KMS-11 (cell line): ENCODE results near the gene TJP3.

Experiments used
- H2AFZ ChIP-seq: fragments of 200-600 bp; sonication (generic); 2 replicates; pipeline ENCODE4 v1.6.1; 2016; ENCODE audit warnings: antibody characterized with exemption, mixed run types, low read depth
- H3K27ac ChIP-seq: fragments of 200-600 bp; sonication (generic); 2 replicates; pipeline ENCODE4 v1.6.1; 2016; ENCODE audit warnings: mild to moderate bottlenecking, mixed run types
- H3K27me3 ChIP-seq: fragments of 200-600 bp; sonication (generic); 2 replicates; pipeline ENCODE4 v1.6.1; 2017; ENCODE audit warnings: mild to moderate bottlenecking, low read depth, mixed run types, moderate library complexity; ENCODE audit not compliant: insufficient read depth
- H3K36me3 ChIP-seq: fragments of 200-600 bp; sonication (generic); 2 replicates; pipeline ENCODE4 v1.6.1; 2017; ENCODE audit warnings: mild to moderate bottlenecking, mixed run types; ENCODE audit not compliant: insufficient read depth
- H3K4me1 ChIP-seq: fragments of 200-600 bp; sonication (generic); 2 replicates; pipeline ENCODE4 v1.6.1; 2016; ENCODE audit warnings: mild to moderate bottlenecking, low read depth, mixed run types; ENCODE audit not compliant: poor library complexity, severe bottlenecking
- H3K4me2 ChIP-seq: fragments of 200-600 bp; sonication (generic); 2 replicates; pipeline ENCODE4 v1.7.0; 2016; ENCODE audit warnings: mild to moderate bottlenecking, mixed run types
- H3K4me3 ChIP-seq: fragments of 200-600 bp; sonication (generic); IDR thresholded peaks from 2 replicates; pipeline ENCODE4 v1.6.1; 2017; ENCODE audit warnings: low read depth, low read length, mixed read lengths; ENCODE audit not compliant: insufficient read depth
- H3K79me2 ChIP-seq: fragments of 200-600 bp; sonication (generic); 2 replicates; pipeline ENCODE4 v1.6.1; 2016; ENCODE audit warnings: low read depth, mixed run types; ENCODE audit not compliant: insufficient read depth
- H3K9ac ChIP-seq: fragments of 200-600 bp; sonication (generic); 2 replicates; pipeline ENCODE4 v1.6.1; 2016; ENCODE audit warnings: mild to moderate bottlenecking, mixed run types
- H4K20me1 ChIP-seq: fragments of 200-600 bp; sonication (generic); 2 replicates; pipeline ENCODE4 v1.6.1; 2016; ENCODE audit warnings: mild to moderate bottlenecking, mixed run types; ENCODE audit not compliant: insufficient read depth
- TF ChIP-seq, protein P1 (sequence below): fragments of 200-600 bp; sonication (generic); conservative IDR thresholded peaks from 2 replicates; pipeline ENCODE4 v1.6.1; 2017; ENCODE audit warnings: low read depth, mild to moderate bottlenecking, antibody characterized with exemption, low read length, moderate library complexity, mixed read lengths

Gene TJP3

GRCh38 chr19:3708207-3708931, at the start of gene TJP3:
Gene TJP3, plus strand, starts transcription at chr19:3708384. Its CDS starts 20,049 bp downstream, at chr19:3728433.
- TF ChIP-seq, protein P1, sequence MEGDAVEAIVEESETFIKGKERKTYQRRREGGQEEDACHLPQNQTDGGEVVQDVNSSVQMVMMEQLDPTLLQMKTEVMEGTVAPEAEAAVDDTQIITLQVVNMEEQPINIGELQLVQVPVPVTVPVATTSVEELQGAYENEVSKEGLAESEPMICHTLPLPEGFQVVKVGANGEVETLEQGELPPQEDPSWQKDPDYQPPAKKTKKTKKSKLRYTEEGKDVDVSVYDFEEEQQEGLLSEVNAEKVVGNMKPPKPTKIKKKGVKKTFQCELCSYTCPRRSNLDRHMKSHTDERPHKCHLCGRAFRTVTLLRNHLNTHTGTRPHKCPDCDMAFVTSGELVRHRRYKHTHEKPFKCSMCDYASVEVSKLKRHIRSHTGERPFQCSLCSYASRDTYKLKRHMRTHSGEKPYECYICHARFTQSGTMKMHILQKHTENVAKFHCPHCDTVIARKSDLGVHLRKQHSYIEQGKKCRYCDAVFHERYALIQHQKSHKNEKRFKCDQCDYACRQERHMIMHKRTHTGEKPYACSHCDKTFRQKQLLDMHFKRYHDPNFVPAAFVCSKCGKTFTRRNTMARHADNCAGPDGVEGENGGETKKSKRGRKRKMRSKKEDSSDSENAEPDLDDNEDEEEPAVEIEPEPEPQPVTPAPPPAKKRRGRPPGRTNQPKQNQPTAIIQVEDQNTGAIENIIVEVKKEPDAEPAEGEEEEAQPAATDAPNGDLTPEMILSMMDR, result no peak
- Histone ChIP-seq H3K27me3 (peaks cover 15% of the 10 kb centered on the region), H3K79me2 (no peaks in the 10 kb centered on the region), H3K4me3 (no peak within 1 kb of the TSS), H3K4me1 (peaks cover 18% of the 10 kb centered on the region), H3K36me3 (no peaks in the 10 kb centered on the region), H2AFZ (peak within 1 kb of the TSS; percentile 54; the same call in 1 of the 2 replicates), H3K27ac (no peak within 1 kb of the TSS), H3K9ac (no peak within 1 kb of the TSS), H4K20me1 (no peaks in the 10 kb centered on the region), H3K4me2 (peak within 1 kb of the TSS; percentile 71)

- no peak overlapping the region for H3K27ac ChIP-seq
- H3K36me3 ChIP-seq, result no peaks in the 10 kb centered on the region
- no peak overlapping the region for H3K4me2 ChIP-seq
- H3K27me3 ChIP-seq, result no peaks in the 10 kb centered on the region
- no peaks in the 10 kb centered on the region for H3K4me1 ChIP-seq
- H4K20me1 ChIP-seq, result no peaks in the 10 kb centered on the region
- TF ChIP-seq, protein P1, result no peak
- H3K9ac ChIP-seq, result no peak overlapping the region
- H2AFZ ChIP-seq, result no peak overlapping the region
- H3K79me2 ChIP-seq, result no peaks in the 10 kb centered on the region
- no peak overlapping the region for H3K4me3 ChIP-seq
Observed at GRCh38 chr19:3658870-3659745, 49.1 kb upstream of the TJP3 start.

DNA sequence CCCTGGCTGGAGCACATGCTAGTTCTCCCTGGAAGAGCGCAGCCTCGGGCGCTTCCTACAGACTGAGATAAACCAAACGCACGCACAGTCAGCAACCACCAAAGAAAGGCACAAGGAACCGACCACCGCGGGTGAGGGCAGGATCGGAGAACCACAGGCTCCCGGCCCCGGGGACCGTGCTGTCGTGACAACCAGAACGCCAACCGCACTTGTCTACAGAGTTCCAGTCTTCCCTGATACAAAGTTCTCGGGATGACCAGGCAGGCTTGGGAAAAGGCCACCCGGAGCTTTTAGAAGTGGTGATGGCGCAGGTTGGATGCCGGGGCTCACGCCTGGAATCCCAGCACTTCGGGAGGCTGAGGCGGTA, 48.5 kb upstream of the TJP3 start:
- Histone ChIP-seq H3K9ac (no peak overlapping the region), H3K4me3 (no peak overlapping the region), H3K27me3 (no peaks in the 10 kb centered on the region), H3K79me2 (no peaks in the 10 kb centered on the region), H3K4me2 (no peak overlapping the region), H3K27ac (no peak overlapping the region), H2AFZ (no peak overlapping the region), H4K20me1 (no peaks in the 10 kb centered on the region), H3K4me1 (no peaks in the 10 kb centered on the region), H3K36me3 (no peaks in the 10 kb centered on the region)
- TF ChIP-seq, protein P1, result no peak

DNA sequence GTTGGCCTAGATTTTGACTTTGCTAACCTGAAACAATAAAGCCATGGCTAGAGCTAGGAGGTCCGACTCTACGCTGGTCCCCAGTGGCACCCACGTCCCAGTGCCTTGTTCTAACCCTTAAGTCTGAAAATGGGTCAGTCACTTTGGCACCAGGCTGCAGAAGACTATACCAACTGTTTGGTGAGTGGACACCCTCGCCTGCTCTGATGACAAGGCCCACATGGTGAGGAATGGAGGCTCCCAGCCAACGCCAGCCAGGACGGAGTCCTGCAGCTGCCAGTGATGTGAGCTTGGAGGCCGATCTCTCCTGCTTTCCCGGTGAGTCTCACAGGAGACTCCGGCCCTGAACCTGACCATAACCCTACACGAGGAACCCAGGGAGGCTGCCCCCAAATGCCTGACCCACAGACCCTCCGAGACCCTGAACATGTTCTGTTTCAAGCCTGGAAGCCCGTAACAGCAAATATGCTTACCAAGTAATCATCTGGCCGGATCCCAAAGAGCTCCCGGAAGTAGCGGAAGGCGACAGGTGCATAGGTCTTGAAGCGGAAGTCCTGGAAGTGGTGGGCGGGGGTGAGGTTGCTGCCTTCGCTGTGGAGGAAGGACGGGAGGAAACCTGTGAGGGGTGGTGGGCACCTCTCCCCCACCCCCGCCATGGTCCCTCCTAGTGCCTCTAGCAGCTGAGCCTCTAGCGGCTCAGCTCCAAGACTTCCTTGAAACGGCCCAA, 47.5 kb upstream of the TJP3 start:
- TF ChIP-seq, protein P1, result no peak
- H3K4me2 ChIP-seq, result no peak overlapping the region
- no peak overlapping the region for H3K27ac ChIP-seq
- H3K4me1 ChIP-seq, result peaks cover 5% of the 10 kb centered on the region
- H3K9ac ChIP-seq, result no peak overlapping the region
- no peaks in the 10 kb centered on the region for H3K36me3 ChIP-seq
- no peaks in the 10 kb centered on the region for H3K79me2 ChIP-seq
- H3K4me3 ChIP-seq, result no peak overlapping the region
- H2AFZ ChIP-seq, result no peak overlapping the region
- no peaks in the 10 kb centered on the region for H3K27me3 ChIP-seq
- no peaks in the 10 kb centered on the region for H4K20me1 ChIP-seq
